Kidney (tissue), 14 donors: Measurements from ENCODE around the gene NECTIN4. TPM values are rescaled to one million over a fixed set of nuclear protein-coding genes. Genes with fewer than 3 reads are reported as not detected.

Experiments
- DNase-seq, 5 donors: peaks; one replicate each; pipeline ENCODE4 v3.0.0-alpha.2; 2013 to 2020
- FAIRE-seq: peaks from 2 replicates; lab custom pipeline; 2012; peaks lifted over from hg19 to GRCh38; lab: Jason Lieb, UNC
- H3K27ac ChIP-seq, 2 donors: one replicate each; pipeline ENCODE4 v1.7.0; 2013; ENCODE audit warnings: low read depth in 2 of 2, low read length in 2 of 2, inconsistent platforms in 1 of 2
- H3K27me3 ChIP-seq: one replicate; pipeline ENCODE4 v1.7.1; 2013; ENCODE audit warnings: low read length, inconsistent platforms; ENCODE audit not compliant: control insufficient read depth, insufficient read depth
- H3K36me3 ChIP-seq, 3 donors: one replicate each; pipeline versions ENCODE4 v1.7.0 to v1.7.1; 2013; ENCODE audit warnings: low read length in 3 of 3, control low read depth in 1 of 3, inconsistent platforms in 1 of 3; ENCODE audit not compliant: insufficient read depth in 3 of 3, control insufficient read depth in 2 of 3
- H3K4me1 ChIP-seq, 3 donors: one replicate each; pipeline versions ENCODE4 v1.7.0 to v1.7.1; 2013; ENCODE audit warnings: low read length in 3 of 3, inconsistent platforms in 1 of 3, low read depth in 1 of 3; ENCODE audit not compliant: control insufficient read depth in 2 of 3, insufficient read depth in 2 of 3
- H3K4me3 ChIP-seq, 3 donors: one replicate each; pipeline versions ENCODE4 v1.7.0 to v1.8.1; 2013; ENCODE audit warnings: low read length in 3 of 3, control low read depth in 1 of 3, inconsistent platforms in 1 of 3
- H3K9ac ChIP-seq, 3 donors: one replicate each; pipeline versions ENCODE4 v1.7.0 to v1.7.1; 2013; ENCODE audit warnings: low read length in 3 of 3, control low read depth in 1 of 3, inconsistent platforms in 1 of 3
- H3K9me3 ChIP-seq, 3 donors: one replicate each; pipeline versions ENCODE4 v1.7.0 to v1.7.1; 2013; ENCODE audit warnings: low read length in 3 of 3, control low read depth in 1 of 3, inconsistent platforms in 1 of 3; ENCODE audit not compliant: control insufficient read depth in 2 of 3, insufficient read depth in 1 of 3
- intact Hi-C: fragments of 100-400 bp; cut with DNase I; formaldehyde crosslinking; loops from one replicate; pipeline ENCODE4 v1.11.1; 2022
- polyA plus RNA-seq: library from polyadenylated mRNA; stranded (reverse); fragments of 350-450 nt; fragmentation: Illumina TruSeq; extraction: RNeasy Lipid Tissue Mini Kit (QIAGEN cat#74804); gene quantifications from one replicate; pipeline ENCODE4 v1.2.3, GENCODE V29; 2014; ENCODE audit warnings: low read depth, low replicate concordance; ENCODE audit not compliant: insufficient read depth
- total RNA-seq: library from RNA; stranded (reverse); fragmentation: NEBNext Ultra II Directional; extraction: Animal tissue kit (Norgen Biotek cat#: 25700); gene quantifications from one replicate; pipeline ENCODE4 v1.2.1, GENCODE V29; 2021
- TF ChIP-seq, protein P1 (sequence below): IDR thresholded peaks from 3 replicates; pipeline ENCODE4 v1.5.1; 2012; ENCODE audit warnings: mild to moderate bottlenecking, moderate library complexity, borderline replicate concordance; ENCODE audit not compliant: insufficient read depth; ENCODE audit errors: extremely low read depth
- donor health status: control.
- donor health status: control.
- donor health status: control.
- donor health status: control.
- donor health status: control.
- donor health status: DM: yes; HTN: yes; CAD: no.
- donor health status: Normal renal cell carcinoma (clear cell type).

Gene NECTIN4
- total and polyA plus RNA-seq, 2 donors from 2014 or later, result 2.7 to 12.8 TPM

DNA sequence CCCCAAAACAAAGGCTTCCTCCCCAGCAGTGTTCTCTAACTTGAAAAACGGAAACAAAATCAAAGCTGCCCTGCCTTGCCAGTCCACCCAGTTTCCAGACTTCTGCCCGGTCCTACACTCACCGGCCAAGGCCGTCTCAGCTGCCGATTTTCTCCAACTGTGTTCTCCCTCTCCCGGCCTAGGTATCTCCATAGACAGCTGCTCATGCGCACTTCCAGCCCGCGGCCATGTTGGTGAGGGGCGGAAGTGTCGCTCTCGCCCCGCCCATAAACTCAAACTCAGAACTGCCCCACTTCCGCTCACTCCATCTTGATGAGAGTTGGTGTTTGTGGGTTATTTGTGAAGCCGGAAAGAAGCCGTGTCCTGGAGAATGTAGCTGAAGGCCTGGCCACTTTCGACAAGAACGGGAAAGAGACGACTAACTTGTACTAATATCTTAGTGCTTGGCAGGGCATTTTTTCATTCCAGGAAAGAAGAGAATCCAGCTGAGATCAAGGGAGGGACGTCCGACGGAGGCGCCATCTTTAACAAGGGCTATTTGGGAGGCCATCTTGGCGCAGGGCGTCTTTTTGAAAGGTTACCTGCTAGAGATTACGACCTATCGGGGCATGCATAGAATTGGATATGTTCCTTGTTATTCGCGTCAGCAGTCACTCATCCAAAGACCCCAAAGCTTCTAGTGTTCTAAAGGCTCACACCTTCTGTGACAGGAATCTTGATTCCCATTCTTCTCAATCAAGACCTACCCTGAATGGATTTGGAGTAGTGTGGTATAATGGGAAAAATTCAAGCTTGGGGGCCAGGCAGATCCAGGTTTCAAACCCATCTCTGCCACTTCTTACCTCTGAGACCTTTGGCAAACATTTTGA lies 43.4 kb downstream of the NECTIN4 start, which contains the start of gene USF1:
USF1 (minus strand) TSS at position 242 of the 869 bp plus-strand sequence. CDS start 2,702 bp downstream, outside the sequence.
- H3K4me3 ChIP-seq, result peak within 1 kb of the TSS; percentile 87 to 97 (median 91)
- peak within 1 kb of the TSS; percentile 93 to 96 for H3K27ac ChIP-seq
- TF ChIP-seq, protein P1, sequence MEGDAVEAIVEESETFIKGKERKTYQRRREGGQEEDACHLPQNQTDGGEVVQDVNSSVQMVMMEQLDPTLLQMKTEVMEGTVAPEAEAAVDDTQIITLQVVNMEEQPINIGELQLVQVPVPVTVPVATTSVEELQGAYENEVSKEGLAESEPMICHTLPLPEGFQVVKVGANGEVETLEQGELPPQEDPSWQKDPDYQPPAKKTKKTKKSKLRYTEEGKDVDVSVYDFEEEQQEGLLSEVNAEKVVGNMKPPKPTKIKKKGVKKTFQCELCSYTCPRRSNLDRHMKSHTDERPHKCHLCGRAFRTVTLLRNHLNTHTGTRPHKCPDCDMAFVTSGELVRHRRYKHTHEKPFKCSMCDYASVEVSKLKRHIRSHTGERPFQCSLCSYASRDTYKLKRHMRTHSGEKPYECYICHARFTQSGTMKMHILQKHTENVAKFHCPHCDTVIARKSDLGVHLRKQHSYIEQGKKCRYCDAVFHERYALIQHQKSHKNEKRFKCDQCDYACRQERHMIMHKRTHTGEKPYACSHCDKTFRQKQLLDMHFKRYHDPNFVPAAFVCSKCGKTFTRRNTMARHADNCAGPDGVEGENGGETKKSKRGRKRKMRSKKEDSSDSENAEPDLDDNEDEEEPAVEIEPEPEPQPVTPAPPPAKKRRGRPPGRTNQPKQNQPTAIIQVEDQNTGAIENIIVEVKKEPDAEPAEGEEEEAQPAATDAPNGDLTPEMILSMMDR, result no peak
- H3K9ac ChIP-seq, result peak within 1 kb of the TSS; percentile 90 to 98 (median 94)
- H3K9me3 ChIP-seq, result no peaks in the 10 kb centered on the region
- no peaks in the 10 kb centered on the region for H3K27me3 ChIP-seq
- intact Hi-C loops, result no loop called here
- DNase-seq (peak; percentile 96 to 99 (median 97)), FAIRE-seq (peak; percentile 68)
- H3K36me3 ChIP-seq, result peaks cover 5 to 18% (median 17%) of the 10 kb centered on the region in 3 donors
- peaks cover 3 to 8% (median 7%) of the 10 kb centered on the region in 3 donors for H3K4me1 ChIP-seq

DNA sequence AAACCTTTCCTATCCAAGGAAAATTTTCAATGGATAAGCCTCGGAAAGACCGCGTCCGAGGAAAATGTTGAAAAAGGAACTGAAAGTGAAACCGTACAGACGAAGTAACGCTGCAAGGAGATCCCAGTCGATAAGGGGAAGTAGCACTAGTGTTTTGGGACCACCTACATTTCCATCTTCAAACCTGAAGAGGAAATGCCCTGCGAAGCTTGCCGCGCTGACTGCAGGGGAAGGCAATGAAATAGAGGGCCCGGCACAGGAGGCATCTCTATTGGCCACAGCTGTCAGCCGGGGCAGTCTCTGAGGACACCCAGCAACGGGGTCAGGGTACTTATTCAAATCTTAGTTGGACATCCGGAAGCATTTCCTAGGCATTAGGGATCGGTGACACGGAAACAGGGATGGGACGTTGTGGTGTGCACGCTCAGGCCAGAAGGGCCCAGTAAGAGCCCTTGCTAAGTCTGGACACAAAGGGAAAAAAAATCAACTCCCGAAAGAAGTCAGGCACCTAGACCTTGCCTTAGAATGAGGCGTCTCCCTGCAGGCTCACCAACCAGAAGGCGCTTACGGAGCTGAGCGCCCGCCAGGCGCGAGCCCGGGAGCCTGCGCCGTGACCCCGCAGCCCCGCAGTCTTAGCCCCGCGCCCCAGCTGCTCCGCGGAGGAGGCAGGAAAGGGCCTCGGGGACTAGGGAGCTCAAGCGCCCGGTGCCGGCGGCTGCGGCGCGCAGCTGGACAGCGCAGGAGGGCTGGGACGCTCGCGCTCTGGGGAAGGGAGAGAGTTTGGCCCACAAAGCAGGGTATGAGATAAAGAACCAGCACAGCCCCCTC lies 44.2 kb downstream of the NECTIN4 start:
- FAIRE-seq (no peak), DNase-seq (peak; percentile 78 to 88 (median 86))
- no peaks in the 10 kb centered on the region for H3K9me3 ChIP-seq
- peak overlapping the region; percentile 87 to 97 (median 91) for H3K4me3 ChIP-seq
- intact Hi-C loops, result no loop called here
- peaks cover 3 to 8% (median 7%) of the 10 kb centered on the region in 3 donors for H3K4me1 ChIP-seq
- TF ChIP-seq, protein P1, result no peak
- H3K9ac ChIP-seq, result peak overlapping the region; percentile 88 to 98 (median 90)
- peaks cover 10 to 26% (median 26%) of the 10 kb centered on the region in 3 donors for H3K36me3 ChIP-seq
- peak overlapping the region; percentile 93 to 96 for H3K27ac ChIP-seq
- no peaks in the 10 kb centered on the region for H3K27me3 ChIP-seq

DNA sequence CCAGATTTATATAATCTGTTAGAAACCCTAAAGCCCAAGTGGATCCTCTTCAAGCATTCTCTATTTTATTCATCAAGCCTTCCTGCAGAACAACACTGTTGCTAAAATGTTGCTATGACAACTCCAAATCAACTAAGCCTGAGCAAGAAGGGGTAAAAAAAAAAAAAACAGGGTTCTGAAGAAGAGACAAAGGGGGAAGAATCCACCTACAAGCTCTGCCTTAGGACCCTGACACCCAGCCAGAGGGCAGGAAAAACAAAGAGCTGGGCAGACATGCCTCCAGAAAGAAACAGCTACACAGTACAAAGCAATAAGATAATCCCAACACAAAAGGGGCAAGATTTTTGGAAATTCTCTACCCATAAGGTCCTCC lies 44.8 kb downstream of the NECTIN4 start:
- no peaks in the 10 kb centered on the region for H3K9me3 ChIP-seq
- H3K9ac ChIP-seq, result peak overlapping the region; percentile 75 to 98 (median 90)
- H3K4me3 ChIP-seq, result peak overlapping the region; percentile 87 to 97 (median 91)
- peaks cover 10 to 32% (median 31%) of the 10 kb centered on the region in 3 donors for H3K36me3 ChIP-seq
- H3K4me1 ChIP-seq, result peaks cover 3 to 8% (median 7%) of the 10 kb centered on the region in 3 donors
- FAIRE-seq (no peak), DNase-seq (no peak)
- H3K27me3 ChIP-seq, result no peaks in the 10 kb centered on the region
- intact Hi-C loops, result no loop called here
- H3K27ac ChIP-seq, result peak overlapping the region; percentile 93 to 96
- TF ChIP-seq, protein P1, result no peak
